IPS-NIHi7 (cell line): Measurements from ENCODE around the gene LONP2.
"Not testable (repeated sequence)": the region's sequence is repeated elsewhere in the genome, so short reads cannot be mapped to it uniquely, and the experiment has no call there.

Source experiments
- DNase-seq: peaks from one replicate; pipeline ENCODE4 v3.0.0; 2012; ENCODE audit warnings: mixed read lengths; ENCODE audit errors: extremely low spot score

The LONP2 gene

GRCh38 chr16:48393485-48394354 lies 149.6 kb downstream of the LONP2 start:
- no peak for DNase-seq

DNA sequence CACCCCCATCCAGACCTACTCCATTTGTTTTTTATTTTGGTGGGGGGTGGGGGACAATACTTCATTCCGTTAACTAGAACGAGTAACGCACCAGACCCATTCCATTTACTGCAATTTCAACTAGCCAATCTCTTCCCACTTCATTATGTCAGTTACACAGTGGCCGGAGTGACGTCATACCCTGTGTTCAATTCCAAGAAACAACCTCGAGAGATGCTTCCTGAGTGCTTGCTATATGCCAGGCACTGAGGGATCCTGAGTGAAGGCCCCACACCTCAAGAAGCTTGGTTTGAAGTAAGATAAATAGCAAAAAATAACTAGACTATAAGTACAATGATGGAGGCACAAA lies 150.2 kb downstream of the LONP2 start:
- no peak for DNase-seq

- DNase-seq = no peak
These were observed 151.3 kb downstream of the LONP2 start for GRCh38 chr16:48395375-48395774.

DNA sequence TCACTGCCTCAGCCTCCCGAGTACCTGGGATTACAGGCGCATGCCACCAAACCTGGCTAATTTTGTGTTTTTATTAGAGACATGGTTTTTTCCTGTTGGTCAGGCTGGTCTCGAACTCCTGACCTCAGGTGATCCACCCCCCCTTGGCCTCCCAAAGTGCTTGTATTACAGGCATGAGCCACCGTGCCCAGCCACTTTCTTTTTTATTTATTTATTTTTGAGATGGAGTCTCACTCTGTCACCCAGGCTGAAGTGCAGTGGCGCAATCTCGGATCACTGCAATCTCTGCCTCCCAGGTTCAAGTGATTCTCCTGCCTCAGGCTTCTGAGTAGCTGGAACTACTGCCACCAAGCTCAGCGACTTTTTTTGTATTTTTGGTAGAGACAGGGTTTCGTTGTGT lies 158.4 kb downstream of the LONP2 start:
- not testable (repeated sequence) for DNase-seq

DNA sequence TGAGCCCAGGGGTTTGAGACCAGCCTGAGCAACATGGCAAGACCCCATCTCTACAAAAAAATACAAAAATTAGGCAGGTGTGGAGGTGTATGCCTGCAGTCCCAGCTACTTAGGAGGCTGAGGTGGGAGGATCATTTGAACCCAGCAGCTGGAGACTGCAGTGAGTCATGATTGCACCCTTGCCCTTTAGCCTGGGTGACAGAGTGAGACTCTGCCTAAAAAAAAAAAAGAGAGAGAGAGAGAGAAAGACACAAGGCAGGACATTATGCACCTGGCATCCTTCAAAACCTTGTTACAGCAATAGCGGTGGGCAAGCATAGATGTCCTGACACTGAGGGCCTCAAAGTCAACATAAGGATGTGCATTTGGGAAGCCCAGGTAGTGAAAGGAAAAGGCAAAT lies 161.1 kb downstream of the LONP2 start:
- no peak for DNase-seq

GRCh38 chr16:48405907-48406306 lies 161.8 kb downstream of the LONP2 start:
- DNase-seq = no peak
